ENCODE results near the gene CDK5.

DNA sequence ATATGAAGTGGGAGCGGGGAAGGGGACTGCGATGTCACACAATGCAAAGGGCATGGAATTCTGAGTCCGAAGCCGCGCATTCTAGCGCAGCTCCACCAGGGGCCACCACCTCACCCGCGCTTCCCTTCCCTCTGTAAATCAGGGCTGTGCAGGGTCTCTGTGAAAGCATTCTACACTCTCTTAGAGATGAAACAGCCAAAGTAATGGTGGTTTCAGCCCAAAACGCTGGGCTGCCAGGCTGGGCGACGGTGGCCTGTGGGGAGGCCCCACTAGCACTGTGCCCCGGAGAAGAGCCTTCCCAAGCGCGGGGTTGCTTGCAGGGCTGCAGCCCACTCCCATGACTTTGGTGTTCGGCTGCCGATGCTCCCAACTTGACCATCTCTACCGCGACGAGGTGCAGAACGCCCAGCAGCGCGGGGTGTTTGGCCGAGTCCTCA lies 44.8 kb downstream of the CDK5 start:
- TF ChIP-seq POLR2AphosphoS5 (IDR thresholded peaks at IDR 0.05; ENCODE audit: low read depth, low read length) (no peak), SIN3A (IDR thresholded peaks at IDR 0.05; ENCODE audit: borderline replicate concordance, insufficient read depth, low read length) (no peak), TAF1 (IDR thresholded peaks at IDR 0.05; ENCODE audit: borderline replicate concordance, insufficient read depth, low read length) (no peak)
- TF ChIP-seq, protein P1, sequence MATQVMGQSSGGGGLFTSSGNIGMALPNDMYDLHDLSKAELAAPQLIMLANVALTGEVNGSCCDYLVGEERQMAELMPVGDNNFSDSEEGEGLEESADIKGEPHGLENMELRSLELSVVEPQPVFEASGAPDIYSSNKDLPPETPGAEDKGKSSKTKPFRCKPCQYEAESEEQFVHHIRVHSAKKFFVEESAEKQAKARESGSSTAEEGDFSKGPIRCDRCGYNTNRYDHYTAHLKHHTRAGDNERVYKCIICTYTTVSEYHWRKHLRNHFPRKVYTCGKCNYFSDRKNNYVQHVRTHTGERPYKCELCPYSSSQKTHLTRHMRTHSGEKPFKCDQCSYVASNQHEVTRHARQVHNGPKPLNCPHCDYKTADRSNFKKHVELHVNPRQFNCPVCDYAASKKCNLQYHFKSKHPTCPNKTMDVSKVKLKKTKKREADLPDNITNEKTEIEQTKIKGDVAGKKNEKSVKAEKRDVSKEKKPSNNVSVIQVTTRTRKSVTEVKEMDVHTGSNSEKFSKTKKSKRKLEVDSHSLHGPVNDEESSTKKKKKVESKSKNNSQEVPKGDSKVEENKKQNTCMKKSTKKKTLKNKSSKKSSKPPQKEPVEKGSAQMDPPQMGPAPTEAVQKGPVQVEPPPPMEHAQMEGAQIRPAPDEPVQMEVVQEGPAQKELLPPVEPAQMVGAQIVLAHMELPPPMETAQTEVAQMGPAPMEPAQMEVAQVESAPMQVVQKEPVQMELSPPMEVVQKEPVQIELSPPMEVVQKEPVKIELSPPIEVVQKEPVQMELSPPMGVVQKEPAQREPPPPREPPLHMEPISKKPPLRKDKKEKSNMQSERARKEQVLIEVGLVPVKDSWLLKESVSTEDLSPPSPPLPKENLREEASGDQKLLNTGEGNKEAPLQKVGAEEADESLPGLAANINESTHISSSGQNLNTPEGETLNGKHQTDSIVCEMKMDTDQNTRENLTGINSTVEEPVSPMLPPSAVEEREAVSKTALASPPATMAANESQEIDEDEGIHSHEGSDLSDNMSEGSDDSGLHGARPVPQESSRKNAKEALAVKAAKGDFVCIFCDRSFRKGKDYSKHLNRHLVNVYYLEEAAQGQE (IDR thresholded peaks at IDR 0.05; ENCODE audit: insufficient read depth in 1 of 2, low read depth in 2 of 2, low read length in 2 of 2): no peak
